Astrocyte (in vitro differentiated cells and primary cell): ENCODE data around the gene NXN.

ENCODE experiments used
- EZH2 ChIP-seq: IDR thresholded peaks from 2 replicates; pipeline ENCODE4 v1.6.1; 2012; ENCODE audit warnings: mild to moderate bottlenecking, low read length, inconsistent platforms; ENCODE audit not compliant: insufficient read depth
- TF ChIP-seq, protein P1 (sequence below): IDR thresholded peaks from 2 replicates; pipeline ENCODE4 v1.5.1; 2011; ENCODE audit warnings: low read depth, mild to moderate bottlenecking, inconsistent platforms, low read length, moderate library complexity; ENCODE audit not compliant: insufficient read depth

DNA sequence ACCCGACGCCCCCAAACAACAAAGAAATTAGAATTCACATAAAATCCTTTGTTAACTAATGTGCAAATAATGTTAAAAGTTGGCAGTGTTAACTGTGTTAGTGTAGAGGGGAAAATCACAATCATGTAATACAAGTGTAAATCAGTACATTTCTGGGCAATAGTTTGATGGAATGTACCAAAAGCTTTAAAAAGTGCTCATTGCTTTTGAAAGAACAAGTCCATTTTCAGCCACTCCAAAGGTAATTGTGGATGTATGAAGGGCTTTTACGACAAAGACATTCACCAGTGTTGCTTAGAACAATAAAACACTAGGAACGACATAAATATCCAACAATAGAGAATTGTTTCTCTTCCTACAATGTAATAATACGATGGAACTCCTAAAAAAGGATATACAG, 206.6 kb downstream of the NXN start:
- TF ChIP-seq, protein P1, sequence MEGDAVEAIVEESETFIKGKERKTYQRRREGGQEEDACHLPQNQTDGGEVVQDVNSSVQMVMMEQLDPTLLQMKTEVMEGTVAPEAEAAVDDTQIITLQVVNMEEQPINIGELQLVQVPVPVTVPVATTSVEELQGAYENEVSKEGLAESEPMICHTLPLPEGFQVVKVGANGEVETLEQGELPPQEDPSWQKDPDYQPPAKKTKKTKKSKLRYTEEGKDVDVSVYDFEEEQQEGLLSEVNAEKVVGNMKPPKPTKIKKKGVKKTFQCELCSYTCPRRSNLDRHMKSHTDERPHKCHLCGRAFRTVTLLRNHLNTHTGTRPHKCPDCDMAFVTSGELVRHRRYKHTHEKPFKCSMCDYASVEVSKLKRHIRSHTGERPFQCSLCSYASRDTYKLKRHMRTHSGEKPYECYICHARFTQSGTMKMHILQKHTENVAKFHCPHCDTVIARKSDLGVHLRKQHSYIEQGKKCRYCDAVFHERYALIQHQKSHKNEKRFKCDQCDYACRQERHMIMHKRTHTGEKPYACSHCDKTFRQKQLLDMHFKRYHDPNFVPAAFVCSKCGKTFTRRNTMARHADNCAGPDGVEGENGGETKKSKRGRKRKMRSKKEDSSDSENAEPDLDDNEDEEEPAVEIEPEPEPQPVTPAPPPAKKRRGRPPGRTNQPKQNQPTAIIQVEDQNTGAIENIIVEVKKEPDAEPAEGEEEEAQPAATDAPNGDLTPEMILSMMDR = no peak
- no peak for TF ChIP-seq EZH2
